Renal pelvis (tissue), 4 donors: ENCODE results near the gene ZIM2. TPM values are rescaled to one million over a fixed set of nuclear protein-coding genes. Genes with fewer than 3 reads are reported as not detected.

Source experiments
- DNase-seq: peaks from one replicate; pipeline ENCODE4 v3.0.0-alpha.2; 2013
- polyA plus RNA-seq, 3 donors: library from polyadenylated mRNA; unstranded; fragments of 120-200 nt; gene quantifications; one replicate each; pipeline ENCODE4 v1.2.1, GENCODE V29; 2013; ENCODE audit not compliant: insufficient read length in 3 of 3

The ZIM2 gene
- polyA plus RNA-seq, 3 donors = 1.5 to 3.7 (median 3.6) TPM

- no peak for DNase-seq
Observed at GRCh38 chr19:56810260-56810659, 30.3 kb downstream of the ZIM2 start.

- no peak for DNase-seq
Observed at GRCh38 chr19:56808717-56809392, 31.7 kb downstream of the ZIM2 start.

- no peak for DNase-seq
Observed at GRCh38 chr19:56806639-56807038, 33.9 kb downstream of the ZIM2 start.

- no peak for DNase-seq
Observed at GRCh38 chr19:56778351-56778750, 62.2 kb downstream of the ZIM2 start.

- DNase-seq = no peak
Observed at GRCh38 chr19:56769650-56770049, 70.9 kb downstream of the ZIM2 start.

GRCh38 chr19:56765137-56765536 lies 75.4 kb downstream of the ZIM2 start:
- peak; percentile 81 for DNase-seq

GRCh38 chr19:56764196-56764695 lies 76.3 kb downstream of the ZIM2 start:
- no peak for DNase-seq

GRCh38 chr19:56760842-56761241 lies 79.7 kb downstream of the ZIM2 start:
- no peak for DNase-seq

- no peak for DNase-seq
Observed at GRCh38 chr19:56759531-56759930, 81.0 kb downstream of the ZIM2 start.

- DNase-seq = peak; percentile 76
Observed at GRCh38 chr19:56751078-56751489, 89.4 kb downstream of the ZIM2 start.

- no peak for DNase-seq
Observed at GRCh38 chr19:56750658-56751057, 89.9 kb downstream of the ZIM2 start.

- DNase-seq = peak; percentile 54
Observed at GRCh38 chr19:56748378-56748777, 92.1 kb downstream of the ZIM2 start.

GRCh38 chr19:56746367-56746766 lies 94.2 kb downstream of the ZIM2 start:
- no peak for DNase-seq

- DNase-seq = no peak
Observed at GRCh38 chr19:56740501-56740900, 100.0 kb downstream of the ZIM2 start.

- no peak for DNase-seq
Observed at GRCh38 chr19:56736571-56736970, 104.0 kb downstream of the ZIM2 start.

- DNase-seq = peak; percentile 56
Observed at GRCh38 chr19:56732976-56733375, 107.5 kb downstream of the ZIM2 start.

GRCh38 chr19:56727677-56728076 lies 112.8 kb downstream of the ZIM2 start:
- DNase-seq = no peak

- DNase-seq = no peak
Observed at GRCh38 chr19:56725829-56726424, 114.6 kb downstream of the ZIM2 start.

Other genes starting within 250 kb of the ZIM2 start
- gene ZNF71, start 245.4 kb downstream of the ZIM2 start, polyA plus RNA-seq = 10 to 100 TPM in 2 of 3 donors, 1 to 10 TPM in 1; 8.4 to 11.4 (median 10.6) TPM
- 1 to 10 TPM; 1.7 to 2.5 (median 2.1) TPM for gene SMIM17, start 197.6 kb downstream of the ZIM2 start, polyA plus RNA-seq
- gene ZNF835, start 169.0 kb downstream of the ZIM2 start, polyA plus RNA-seq = 1 to 10 TPM; 4.3 to 5.3 (median 4.4) TPM
- 10 to 100 TPM; 64.2 to 78.1 (median 74.9) TPM for gene PEG3, start within 50 bp of the ZIM2 start, polyA plus RNA-seq